WTC11 (cell line): ENCODE measurements around the gene OGDH.

Experiments
- CTCF ChIP-seq: fragments of 200-600 bp; IDR thresholded peaks from 2 replicates; pipeline ENCODE4 v1.8.0; 2022; ENCODE audit warnings: antibody characterized with exemption
- FOXJ3 ChIP-seq: sonication (generic); formaldehyde crosslinking; IDR thresholded peaks from 2 replicates; pipeline ENCODE4 v1.9.0; 2021; ENCODE audit warnings: missing genetic modification reagents, mild to moderate bottlenecking, borderline replicate concordance
- GABPB1 ChIP-seq: sonication (generic); formaldehyde crosslinking; IDR thresholded peaks from 2 replicates; pipeline ENCODE4 v1.8.1; 2023; ENCODE audit warnings: mild to moderate bottlenecking, missing genetic modification reagents
- IRF1 ChIP-seq: sonication (generic); formaldehyde crosslinking; IDR thresholded peaks from 2 replicates; pipeline ENCODE4 v1.8.0; 2023; ENCODE audit warnings: missing genetic modification reagents
- KAT7 ChIP-seq: sonication (generic); formaldehyde crosslinking; IDR thresholded peaks from 2 replicates; pipeline ENCODE4 v1.8.1; 2023; ENCODE audit warnings: missing genetic modification reagents, mild to moderate bottlenecking, borderline replicate concordance
- MAX ChIP-seq: sonication (generic); formaldehyde crosslinking; IDR thresholded peaks from 2 replicates; pipeline ENCODE4 v1.8.0; 2022; ENCODE audit warnings: mild to moderate bottlenecking, missing genetic modification reagents
- SOX15 ChIP-seq: fragments of 250-450 bp; sonication (Bioruptor Pico); IDR thresholded peaks from 2 replicates; pipeline ENCODE4 v1.9.0; 2021; ENCODE audit warnings: mild to moderate bottlenecking
- USF2 ChIP-seq: sonication (generic); formaldehyde crosslinking; IDR thresholded peaks from 2 replicates; pipeline ENCODE4 v1.8.1; 2023; ENCODE audit warnings: mild to moderate bottlenecking, missing genetic modification reagents, moderate library complexity
- ZNF121 ChIP-seq: sonication (generic); formaldehyde crosslinking; IDR thresholded peaks from 2 replicates; pipeline ENCODE4 v1.8.0; 2023; ENCODE audit warnings: missing genetic modification reagents
- ZNF396 ChIP-seq: fragments of 250-450 bp; sonication (Bioruptor Pico); IDR thresholded peaks from 2 replicates; pipeline ENCODE4 v1.8.0; 2021; ENCODE audit warnings: mild to moderate bottlenecking, moderate library complexity, borderline replicate concordance

DNA sequence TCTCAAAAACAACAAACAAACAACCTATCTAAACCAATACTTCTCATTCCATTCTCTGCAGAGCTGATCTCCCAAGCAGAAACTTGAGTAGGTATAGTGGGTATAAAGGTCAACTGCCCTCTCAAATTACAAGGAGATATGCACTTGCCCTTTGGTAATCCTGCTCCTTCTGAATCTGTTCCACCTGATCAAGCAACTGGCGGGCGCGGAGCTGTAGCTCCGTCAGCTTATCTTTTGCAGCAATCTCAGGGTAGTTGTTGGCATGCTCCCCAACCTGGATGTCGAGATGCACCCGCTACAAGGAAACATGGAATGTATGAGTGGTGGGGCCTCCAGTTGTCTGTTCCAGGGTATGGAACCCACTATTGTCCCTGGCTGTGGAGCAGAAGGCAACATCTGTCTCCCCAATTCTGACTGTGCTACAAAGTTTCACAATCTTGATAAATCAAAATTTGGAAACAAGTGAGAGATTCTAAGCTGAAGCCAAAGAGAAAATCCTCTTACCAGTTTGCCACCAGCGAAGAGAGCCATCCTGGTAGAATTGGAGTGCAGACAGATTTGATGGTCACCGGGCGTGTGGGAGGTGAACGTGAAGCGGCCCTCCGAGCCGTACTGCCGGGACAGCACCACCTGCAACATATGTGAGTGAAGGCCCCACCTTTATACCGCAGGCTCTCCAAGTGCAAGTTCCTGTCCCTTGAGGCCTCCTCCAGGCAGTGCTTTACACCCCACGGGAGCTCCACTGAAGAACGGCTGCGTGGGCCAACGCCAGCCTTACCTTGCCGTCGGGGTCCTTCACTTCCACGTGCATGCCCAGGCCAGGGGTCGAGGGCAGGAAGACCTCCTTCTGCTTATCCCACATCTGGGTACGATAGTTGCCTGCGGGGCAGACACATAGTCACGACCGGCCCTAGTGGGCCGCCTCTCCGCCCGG lies 25.2 kb upstream of the OGDH start:
- TF ChIP-seq ZNF121 (CRISPR knock-in tag) (no peak), MAX (no peak), CTCF (no peak), KAT7 (CRISPR knock-in tag) (no peak), IRF1 (CRISPR knock-in tag) (no peak), USF2 (CRISPR knock-in tag) (no peak), FOXJ3 (CRISPR knock-in tag) (no peak), SOX15 (CRISPR knock-in tag) (no peak), GABPB1 (no peak), ZNF396 (CRISPR knock-in tag) (no peak)
